ENCODE measurements around the gene WDR1.

- TF ChIP-seq, protein P1, sequence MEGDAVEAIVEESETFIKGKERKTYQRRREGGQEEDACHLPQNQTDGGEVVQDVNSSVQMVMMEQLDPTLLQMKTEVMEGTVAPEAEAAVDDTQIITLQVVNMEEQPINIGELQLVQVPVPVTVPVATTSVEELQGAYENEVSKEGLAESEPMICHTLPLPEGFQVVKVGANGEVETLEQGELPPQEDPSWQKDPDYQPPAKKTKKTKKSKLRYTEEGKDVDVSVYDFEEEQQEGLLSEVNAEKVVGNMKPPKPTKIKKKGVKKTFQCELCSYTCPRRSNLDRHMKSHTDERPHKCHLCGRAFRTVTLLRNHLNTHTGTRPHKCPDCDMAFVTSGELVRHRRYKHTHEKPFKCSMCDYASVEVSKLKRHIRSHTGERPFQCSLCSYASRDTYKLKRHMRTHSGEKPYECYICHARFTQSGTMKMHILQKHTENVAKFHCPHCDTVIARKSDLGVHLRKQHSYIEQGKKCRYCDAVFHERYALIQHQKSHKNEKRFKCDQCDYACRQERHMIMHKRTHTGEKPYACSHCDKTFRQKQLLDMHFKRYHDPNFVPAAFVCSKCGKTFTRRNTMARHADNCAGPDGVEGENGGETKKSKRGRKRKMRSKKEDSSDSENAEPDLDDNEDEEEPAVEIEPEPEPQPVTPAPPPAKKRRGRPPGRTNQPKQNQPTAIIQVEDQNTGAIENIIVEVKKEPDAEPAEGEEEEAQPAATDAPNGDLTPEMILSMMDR (IDR thresholded peaks at IDR 0.05): no peak
- no peak for TF ChIP-seq POLR2A (IDR thresholded peaks at IDR 0.05)
Observed at GRCh38 chr4:10050261-10050661, 66.3 kb downstream of the WDR1 start.

All from testis (tissue), 2 donors.